C4-2B (cell line): Measurements from ENCODE around the gene ZNF774.

Experiments used
- CTCF ChIP-seq: fragments of 450-650 bp; conservative IDR thresholded peaks from 2 replicates; pipeline ENCODE4 v1.5.1; 2017; ENCODE audit warnings: mild to moderate bottlenecking
- ZFX ChIP-seq: fragments of 450-650 bp; IDR thresholded peaks from 2 replicates; pipeline ENCODE4 v1.6.1; 2017

GRCh38 chr15:90309020-90309419 lies 43.1 kb upstream of the ZNF774 start:
- TF ChIP-seq CTCF: no peak
- no peak for TF ChIP-seq ZFX
